Stimulated activated CD8-positive, alpha-beta memory T cell treated with anti-CD3 and anti-CD28 coated beads, Interleukin-12 subunit alpha, Interleukin-12 subunit beta, amount 100 ng/mL, for 1 hour (primary cell): ENCODE measurements around the gene TACC2.

Experiments
- DNase-seq: peaks from one replicate; pipeline ENCODE4 v3.0.0-alpha.2; 2020; ENCODE audit warnings: low read depth

TACC2 gene

DNA sequence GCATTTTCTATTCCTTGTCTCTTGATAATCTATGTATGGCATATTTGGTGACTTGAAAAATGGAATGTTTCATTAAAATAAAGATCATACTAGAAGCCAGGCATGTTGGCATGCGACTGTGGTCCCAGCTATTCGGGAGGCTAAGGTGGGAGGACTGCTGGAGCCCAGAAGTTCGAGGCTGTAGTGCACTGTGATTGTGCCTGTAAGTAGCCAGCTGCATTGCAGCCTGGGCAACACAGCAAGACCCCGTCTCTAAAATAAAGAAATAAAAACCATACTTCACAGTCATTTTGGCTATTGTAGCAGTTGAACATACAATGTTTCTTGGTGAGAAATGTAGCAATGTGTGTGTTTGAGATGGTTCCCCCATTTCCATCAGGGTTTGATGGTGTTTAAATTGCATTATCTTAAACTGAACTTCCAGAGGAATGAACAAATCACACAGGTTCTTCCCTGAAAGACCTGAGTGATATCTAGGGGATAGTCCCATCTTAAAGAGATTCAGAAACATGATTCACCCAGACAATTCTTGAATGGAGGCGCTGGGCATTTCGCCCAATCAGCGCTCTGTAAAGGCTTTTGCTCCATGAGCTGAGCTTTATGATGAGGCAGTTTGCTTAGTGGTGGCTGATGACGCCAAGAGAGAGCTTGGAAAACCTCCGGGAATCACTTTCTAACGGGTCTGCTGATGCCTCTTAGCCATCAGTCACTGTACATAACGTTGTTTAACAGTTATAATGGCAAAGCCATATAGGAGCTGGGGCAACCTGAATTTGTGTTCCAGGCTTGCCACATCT is 262.7 kb downstream of the TACC2 start:
- no peak for DNase-seq

DNA sequence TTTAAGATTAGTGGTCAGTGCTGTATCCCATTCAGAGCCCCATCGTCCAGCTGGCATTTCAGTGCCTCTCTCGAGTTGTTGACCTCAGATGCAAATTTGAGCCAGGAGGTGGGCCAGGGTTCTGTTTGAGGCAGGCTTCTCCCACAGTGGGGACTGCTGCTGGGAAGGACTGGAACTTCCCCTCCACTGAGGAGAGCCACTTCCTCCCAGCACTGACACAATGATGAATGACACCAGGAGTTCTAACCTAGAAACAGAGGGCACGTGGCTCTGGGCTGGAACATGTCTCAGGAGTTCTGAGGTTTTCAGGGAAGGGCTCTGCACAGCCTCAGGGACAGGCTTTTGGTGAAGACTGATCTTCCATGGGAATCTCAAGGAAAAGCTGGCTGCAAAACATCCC is 263.8 kb downstream of the TACC2 start:
- no peak for DNase-seq

DNA sequence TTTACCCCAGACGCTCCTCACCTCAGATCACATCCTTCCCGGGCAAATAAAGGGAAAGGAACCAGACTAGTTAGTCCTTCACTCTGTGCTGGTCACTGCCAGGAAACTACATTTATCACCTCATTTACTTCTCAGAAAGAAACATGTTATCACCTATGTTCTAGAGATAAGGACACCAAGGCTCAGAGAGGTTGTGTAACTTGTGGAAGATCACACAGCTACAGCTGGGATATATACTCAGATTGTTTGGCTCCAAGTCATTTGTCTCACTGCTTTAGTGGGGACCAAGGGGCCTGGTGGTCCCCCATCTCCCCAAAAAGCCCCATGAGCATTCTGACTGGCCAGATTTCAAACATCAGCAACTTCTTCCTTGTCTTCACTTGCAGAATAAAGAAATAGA is 264.6 kb downstream of the TACC2 start:
- DNase-seq: no peak

DNA sequence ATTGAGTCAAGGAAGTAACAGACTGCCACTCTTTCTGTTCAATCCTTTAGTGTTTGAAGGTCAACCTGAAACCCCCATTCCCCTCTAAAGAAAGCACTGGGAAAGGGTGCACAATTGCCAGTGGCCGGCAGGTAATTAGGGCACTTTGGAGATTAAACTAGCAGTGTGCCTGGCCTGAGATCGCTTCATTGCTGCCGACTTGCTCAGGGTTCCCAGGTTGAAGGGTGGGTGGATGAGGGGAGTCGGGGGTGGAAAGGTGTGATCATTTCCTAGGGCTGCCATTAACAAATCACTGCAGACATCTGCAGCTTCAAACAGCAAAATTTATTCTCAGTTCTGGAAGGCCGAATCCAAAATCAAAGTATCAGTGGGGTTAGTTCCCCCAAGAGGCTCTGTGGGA is 265.9 kb downstream of the TACC2 start:
- no peak for DNase-seq

DNA sequence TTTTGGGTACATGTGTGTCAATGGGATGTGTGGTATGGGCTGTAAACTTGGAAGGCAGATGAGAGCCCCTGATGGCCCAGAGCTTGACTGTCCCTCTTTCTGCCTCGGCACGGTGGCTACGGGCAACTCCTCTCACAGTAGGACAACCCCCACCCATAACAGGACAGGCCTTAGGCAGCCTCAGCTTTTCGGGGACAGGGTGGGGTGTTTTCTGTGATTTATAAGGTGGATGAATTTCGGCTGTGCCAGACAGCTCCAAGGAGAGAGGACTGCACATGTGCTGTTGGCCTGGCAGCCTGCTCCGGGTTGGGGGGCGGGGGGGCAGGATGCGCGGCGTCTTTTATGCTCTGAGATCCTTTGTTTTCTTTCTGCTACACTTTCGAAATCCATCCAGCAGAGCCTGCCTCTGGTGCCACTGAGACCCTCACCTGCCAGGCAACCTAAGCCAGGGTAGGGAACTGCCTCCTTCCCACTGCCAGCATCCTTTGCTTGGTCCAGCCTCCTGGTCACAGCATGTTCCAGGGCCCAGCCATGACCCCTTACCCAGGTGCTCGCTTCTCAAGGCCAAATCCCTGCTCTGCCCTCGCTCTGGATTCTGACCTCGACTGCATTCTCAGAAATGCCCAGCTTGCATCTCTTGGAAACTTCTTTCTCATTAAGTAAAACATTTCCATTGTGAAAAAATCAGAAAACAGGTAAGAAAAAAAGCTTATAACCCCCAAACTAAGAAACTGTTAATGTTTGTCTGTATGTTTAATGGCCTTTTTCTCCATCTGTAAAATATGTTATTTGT is 266.7 kb downstream of the TACC2 start:
- no peak for DNase-seq

DNA sequence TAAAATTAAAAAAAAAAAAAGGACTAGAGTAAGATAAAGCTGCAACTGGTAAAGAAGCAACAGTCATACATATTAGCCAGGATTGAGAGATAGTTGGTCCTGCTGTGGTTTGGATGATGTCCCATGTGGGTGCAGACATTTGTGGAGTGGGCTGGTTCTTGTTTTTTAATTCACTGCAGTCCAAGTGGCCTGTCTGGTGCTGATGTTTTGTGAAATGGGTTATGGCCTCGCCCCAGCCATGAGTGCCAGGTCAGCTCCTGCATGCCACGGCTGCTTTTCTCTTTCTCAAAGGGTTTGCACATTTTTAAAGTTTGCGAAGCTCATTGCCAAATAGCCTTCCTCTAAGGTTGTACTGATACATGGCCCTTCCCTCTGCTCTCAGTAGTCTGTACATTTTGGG is 268.1 kb downstream of the TACC2 start:
- DNase-seq: no peak

DNA sequence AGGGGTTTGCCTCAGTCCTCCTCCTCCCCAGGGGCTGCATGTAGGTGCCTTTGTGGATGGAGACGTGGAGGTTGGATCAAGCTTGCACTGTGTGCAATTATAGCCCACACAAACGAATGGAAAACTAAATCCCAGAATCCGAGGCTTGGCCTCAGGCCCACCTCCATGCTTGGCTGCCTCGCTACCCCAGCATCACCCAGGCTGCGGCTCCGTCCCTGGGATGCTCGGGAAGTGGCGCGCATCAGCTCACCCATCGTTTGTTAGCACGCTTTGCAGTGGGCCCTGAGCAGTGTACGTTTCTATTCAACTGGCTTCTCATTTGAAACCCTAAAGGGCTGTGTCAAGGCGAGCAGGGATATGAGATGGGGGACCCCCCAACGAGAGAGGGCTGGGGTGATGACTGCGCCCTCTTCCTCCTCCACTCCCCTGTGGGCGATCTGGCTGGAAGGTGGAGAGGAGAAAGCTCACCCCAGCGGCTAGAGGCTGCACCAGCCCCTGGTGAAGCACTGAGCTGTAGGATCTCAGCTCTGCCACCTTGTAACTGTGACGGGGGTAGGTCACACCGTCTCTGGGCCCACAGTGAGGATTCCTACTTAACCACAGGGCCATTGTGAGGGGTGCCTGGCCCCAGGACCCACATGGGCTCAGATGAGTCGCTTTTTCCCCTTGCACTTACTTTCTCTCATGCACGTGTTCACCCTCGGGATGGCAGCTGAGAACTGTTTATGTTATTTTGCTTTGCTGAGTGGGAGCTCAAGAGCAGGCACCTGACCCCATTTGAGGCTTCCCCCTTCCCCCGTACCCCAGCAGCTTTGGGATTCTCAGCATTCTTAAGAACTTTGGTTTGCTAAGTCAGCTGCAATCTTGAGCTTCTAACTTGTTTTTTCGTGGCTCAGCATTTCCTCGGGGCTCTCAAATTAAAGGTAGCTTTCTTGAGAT is 269.4 kb downstream of the TACC2 start:
- DNase-seq: no peak

DNA sequence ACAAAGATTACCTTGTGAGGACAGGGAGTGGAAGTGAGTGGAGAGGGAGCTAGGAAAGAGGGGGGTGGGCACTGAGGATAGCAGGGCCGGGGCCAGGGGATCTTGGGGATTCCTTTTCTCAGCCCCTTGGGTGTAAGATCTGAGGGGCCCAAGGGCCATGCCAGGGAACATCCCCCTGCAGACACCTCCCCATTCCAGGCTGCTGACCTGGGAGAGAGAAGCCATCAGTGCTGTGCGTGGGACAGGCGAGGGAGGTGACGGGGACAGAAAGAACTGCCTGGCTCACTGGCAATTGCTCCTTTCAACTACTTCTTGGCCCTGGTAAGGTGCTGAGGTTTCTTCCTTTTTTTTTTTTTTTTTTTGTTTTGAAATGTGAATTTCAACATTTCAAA is 270.1 kb downstream of the TACC2 start:
- DNase-seq: no peak

DNA sequence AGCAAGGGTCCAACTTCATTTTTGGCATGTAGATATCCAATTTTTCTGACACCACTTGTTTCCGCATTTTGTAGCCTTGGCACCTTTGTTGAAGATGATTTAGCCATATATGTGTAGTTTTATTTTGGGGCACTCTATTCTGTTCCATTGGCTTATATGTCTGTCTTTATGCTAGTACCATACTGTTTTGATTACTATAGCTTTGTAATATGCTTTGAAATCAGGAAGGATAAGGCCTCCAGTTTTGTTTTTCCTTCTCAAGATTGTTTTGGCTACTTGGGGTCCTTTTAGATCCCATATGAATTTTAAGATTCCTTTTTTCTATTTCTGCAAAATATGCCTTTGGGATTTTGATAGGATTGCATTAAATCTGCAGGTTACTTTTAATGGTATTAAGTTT is 272.6 kb downstream of the TACC2 start:
- no peak for DNase-seq

DNA sequence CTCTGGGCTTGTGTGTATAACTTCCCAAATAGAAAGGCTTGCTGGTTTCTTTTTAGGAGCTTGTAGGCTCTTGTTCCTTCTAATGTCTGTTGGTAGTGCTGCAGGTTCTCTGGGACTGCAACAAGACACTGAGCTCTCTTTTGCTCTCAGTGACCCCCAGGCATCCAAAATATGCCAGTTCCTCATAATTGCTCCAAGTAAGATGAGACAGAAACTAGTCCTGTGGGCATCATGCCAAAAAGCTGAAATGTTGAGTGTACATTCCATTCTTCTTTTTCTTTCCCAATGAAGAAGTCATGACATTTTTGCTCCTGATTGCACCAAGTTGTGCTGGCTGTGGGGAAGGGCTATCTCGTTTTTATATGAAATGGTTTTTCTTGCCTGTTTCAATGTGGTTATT is 275.0 kb downstream of the TACC2 start:
- no peak for DNase-seq

DNA sequence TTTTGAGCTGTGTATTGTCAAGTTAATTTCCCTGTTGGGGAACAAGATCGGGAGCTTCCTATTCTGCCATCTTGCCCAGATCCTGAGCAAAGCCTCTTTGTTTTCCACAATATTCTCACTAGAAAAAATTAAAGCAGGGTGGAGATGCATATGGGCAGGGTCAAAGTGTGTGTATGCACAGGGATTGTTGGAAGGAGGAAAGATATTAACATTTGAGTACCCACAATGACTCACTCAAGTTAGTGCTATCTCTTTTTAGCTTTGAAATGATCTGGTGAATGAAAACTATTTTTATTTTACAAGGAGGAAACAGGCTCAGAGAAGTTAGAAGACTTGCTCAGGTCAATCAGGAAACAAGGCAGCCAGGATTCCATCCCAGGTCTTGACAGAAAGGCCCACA is 275.5 kb downstream of the TACC2 start:
- DNase-seq: no peak

DNA sequence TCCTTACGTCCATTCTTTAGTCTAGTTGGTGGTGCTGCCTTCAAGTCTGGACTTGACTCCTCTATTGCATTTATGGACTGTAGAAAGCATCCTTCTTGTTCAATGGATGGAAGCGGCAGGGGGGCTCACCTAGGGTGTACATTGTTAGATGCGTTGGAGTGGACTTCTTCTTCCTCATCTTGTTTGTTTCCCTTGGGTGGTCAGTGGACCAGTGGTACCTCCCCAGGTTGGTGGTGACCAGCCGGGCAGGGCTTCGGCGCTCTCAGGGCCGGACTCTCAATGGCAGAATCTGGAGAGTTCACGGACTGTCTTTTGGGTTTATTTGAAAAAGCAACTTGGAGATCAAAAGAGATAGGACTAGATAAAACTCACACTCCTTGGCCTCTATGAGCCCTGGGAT is 276.0 kb downstream of the TACC2 start:
- no peak for DNase-seq

DNA sequence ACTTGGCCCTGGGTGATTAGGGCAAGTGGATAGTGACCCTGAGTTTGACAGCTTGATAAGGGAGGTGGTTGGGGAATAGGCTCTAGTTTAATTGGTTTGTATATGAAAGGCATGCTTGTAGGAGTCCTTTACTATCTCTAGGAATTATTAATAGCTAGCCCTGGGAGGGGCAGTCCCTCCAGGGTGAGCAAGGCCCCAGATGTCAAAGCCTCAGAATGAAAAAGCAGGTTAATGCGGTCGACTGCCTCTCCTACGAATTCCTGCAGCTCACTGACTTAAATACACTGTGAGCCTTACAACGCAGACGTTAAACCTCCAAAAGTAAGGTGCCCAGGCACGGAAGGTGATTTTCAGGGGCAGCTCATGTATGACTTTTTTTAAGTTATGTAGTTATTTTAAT is 276.9 kb downstream of the TACC2 start:
- DNase-seq: no peak

DNA sequence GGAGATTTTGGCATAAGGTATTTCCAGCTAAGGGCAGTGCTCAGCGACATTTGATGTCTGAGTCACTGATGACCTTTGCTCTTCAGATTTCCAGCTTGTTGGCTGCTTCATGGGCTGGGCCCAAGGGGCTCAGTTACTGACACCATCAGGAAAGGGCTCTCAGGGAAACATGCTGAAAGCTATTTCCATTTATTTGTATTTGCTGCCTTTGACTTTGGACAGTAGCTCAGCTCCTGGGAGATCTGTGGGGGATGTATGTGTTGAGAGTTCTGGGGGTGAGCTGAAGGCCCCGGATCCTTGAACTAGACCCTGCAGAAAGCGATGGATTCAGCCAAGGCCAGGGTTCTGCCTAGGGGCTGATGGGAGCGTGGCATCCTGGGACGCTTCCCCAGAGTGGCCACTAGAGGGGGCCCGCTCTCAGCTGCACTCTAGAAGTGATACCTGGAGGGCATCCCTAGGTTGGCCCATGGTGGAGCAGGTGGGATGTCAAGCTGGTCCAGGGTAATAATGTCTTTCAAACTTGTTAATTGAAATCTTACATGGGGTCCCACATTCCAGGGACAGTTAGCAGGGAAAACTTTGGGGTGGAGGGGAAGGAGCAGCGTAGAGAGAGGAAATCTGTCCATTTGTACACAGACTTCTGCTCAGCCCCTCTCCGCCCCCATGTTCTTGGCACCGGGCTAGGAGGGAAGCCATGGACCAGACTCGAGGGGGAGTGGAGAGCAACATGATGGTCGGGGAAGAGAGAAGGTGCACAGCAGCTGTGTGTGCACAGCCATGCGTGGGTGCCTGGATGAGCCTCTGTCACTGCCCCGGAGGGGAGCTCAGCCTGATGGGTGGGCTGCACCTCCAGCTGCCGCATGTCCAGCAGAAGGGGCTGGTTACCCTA is 279.1 kb downstream of the TACC2 start:
- DNase-seq: peak; percentile 37

DNA sequence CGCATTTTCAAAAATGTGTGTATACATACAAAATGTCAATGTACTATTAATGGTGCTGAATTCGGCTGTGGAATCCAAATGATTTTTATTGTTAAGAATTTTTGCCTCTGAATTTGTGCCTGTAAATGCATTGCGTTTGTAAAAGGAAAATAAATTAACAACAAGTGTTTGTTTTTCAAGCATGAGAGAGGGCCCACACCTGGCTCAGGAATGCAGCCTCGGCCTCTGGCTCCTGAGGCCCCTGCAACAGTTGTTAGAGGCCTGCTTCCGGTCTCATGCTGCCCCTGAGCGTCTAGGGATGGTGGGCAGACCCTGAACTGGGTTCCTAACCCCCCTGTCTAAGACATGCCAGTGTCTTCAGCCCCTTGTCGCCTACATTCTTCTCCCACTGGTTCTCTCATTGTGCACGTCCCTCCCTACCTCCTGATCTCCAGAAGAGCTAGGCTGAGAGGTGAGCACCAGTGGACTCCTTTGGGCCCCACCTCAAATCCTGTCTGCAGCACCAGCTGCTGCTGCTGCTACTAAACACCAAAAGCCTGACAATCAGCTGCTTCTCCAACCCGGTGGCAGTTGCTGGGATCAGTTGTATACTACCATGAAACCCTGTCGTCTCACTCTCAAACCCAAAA is 280.2 kb downstream of the TACC2 start:
- no peak for DNase-seq

DNA sequence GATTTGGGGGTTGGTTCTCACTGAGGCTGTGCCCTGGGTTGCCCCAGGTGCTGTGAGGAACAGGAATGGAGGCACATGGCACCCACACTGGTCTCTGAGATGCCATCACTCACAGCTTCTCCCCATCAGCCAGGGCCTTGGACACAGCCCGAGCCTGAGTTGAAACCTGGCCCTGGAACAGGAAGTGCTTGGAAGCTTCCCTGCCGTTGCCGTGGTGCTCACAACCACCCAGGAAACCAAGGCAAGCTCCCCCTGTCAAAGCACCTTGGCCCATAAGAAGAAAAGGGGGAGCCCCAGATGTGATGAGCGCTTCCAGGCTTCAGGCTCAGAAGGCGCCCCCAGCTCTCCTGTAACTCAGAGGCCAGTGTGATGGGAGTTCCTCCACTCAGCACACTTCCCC is 282.1 kb downstream of the TACC2 start, which contains the start of gene BTBD16:
Gene BTBD16, plus strand, starts transcription at position 221 of the 400 bp plus-strand sequence. CDS start 3,786 bp downstream, outside the sequence.
- no peak for DNase-seq

DNA sequence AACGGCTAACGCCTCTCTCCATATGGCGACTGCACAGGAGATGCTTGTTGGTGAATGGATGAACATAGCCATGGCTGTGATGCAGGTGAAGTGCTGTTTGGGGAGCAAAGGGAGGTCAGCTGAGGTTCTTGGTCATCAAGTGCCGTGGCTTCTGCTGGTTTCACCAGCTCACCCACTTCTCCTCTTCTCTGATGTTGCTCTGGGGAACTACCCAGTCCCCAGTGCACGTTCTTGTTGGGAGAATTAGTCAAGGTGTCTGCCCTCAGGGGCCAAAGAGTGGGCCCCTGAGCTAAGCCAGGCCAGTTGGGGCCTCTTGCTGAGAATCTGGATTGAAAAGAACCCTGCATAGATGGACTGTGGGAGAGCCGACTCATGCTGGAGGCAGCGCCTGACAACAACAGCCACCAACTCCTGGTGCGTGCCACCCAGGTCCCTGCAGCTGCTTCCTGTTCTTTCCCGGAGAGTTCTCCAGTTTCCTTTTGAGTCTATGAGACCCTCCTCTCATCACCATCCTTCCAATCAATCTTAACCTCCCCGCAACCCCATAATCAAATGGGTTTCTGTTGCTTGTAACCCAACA is 285.1 kb downstream of the TACC2 start:
- no peak for DNase-seq

DNA sequence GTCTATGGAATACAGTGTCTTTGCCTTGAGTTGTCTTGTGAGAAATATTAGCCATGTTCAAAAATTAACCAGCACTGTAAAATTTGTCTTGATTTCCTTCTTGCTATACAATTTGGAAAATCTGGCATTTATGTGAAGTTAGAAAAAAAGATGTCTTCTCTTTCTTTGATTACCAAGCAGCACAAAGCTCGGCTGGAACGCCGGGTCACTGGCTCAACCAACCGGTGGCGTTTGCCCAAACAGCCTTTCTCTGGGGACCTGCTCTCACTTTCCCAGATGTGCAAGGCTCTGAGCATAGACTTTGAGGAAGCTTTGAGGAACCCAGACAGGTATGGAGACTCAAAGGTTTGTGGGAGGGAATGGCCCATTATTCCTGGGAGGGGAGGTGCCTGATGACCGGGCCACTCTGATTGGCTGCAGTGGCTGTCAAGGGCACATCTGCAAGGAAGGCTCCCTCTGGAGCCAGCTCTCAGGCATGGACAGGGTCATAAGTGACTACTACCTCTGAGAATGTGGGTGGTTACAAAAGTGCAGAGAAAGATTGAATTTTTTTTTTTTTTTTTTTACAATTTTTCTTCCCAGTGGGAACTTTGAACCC is 287.7 kb downstream of the TACC2 start:
- no peak for DNase-seq

DNA sequence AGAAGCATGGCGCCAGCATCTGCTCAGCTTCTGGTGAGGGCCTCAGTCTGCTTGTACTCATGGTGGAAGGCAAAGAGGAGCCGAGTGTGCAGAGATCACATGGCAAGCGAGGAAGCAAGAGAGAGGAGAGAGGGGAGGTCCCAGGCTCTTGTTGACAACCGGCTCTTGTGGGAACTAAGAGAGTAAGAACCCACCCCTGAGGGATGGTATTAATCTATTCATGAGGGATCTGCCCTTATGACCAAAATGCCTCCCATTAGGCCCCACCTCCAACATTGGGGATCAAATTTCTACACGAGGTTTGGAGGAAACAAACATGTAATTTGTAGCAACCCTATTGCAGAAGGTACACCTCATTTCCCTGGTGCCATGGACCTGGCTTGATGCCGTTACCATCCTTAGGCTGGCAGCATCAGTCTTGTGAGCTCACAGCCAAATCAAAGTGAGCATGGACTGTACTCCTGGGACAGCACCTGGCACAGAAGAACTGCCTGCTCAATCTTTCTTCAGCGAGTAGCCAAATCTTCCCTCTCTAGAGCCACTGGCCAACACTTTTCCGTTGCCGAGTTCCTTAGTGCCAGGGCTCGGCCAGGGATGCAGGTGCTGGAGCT is 288.7 kb downstream of the TACC2 start:
- no peak for DNase-seq

DNA sequence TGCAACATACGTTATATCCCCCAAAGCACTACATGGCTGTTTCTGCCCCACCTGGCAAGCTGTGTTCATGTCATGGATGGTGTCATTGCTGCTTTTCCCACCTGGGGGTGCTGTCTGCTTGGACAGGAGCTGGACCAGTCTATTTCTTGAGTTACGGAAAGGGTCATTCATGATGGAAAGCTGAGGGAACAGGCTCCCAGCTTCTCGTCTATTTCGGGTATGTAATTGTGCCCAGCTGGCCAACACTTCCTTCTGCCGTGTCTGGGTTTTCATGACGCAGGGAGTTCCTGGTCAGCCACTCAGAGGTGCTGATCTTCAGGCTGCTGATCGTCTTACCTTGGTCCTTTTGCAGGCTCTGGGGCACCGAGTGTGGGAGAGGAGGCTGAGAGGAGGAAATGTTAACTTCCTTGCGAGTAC is 290.8 kb downstream of the TACC2 start:
- no peak for DNase-seq
